IPS-NIHi7 (cell line): ENCODE data around the gene HOXD10.

Source experiments
- DNase-seq: peaks from one replicate; pipeline ENCODE4 v3.0.0; 2012; ENCODE audit warnings: mixed read lengths; ENCODE audit errors: extremely low spot score

HOXD10 gene

GRCh38 chr2:176115883-176116813 is at the start of gene HOXD10:
Gene HOXD10, plus strand, starts transcription at chr2:176116778. Its CDS starts 56 bp downstream, at chr2:176116834.
- DNase-seq: peak; percentile 69

DNA sequence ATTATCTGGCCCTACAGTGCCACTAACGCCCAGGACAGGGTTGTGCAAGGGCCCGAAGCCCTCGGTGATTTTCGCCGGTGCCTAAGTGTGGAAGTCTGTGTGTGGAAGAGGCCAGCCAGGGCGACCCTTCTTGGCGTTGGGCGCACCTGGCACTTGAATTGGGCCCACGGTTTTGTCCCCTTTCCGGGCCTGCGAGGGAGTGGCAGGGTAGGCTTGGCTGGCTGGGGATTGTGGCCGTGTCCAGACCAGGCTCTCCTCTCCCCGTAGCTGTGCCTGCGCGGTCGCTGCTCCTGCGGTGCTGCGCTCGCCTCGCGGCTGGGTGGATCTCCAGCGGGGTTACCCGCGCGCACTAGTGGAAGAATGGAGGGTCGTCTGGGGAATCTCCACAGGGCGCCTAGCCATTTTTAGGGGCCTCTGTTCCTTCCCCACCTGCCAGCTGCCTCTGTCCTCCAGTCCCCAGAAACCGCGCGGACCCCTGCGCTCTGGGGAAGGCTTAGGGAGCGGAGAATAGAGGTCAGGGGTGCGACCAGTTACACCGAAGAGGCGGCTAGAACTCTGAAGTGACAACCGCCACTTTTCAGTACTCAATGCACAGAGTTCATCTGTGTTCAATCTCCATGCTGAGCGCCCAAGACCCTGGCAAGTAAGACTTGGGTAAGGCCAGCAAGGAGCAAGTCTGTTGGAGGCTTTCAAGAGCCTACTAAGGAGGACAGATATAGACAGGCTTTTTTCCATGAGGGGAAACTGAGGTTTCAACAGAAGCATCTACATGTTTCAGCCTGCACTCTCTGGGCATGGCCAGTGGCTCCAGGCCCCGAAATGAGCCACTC is 48.8 kb upstream of the HOXD10 start:
- no peak for DNase-seq

DNA sequence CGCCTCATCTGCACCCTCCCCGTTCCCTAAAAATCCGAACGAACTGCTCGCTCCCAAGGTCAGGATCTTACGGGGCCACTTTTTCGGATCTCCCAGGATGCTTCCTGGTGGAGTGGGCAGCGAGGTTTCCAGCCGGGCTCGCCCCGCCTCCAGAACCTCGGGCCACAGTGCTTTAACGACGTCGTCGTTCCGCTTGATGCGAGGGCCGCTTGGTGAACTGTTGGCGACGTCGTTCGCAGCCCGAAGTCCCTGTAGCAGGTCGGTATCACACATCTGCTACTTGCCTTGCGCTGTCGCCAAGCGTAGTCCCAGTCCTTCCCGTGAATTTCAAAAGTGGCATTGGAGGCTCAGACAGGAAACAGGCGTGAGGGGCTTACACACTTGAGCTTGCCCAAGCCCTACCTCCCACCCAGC is 48.2 kb upstream of the HOXD10 start:
- DNase-seq: no peak

- DNase-seq: no peak
These were observed 45.0 kb upstream of the HOXD10 start for GRCh38 chr2:176071330-176072291.

DNA sequence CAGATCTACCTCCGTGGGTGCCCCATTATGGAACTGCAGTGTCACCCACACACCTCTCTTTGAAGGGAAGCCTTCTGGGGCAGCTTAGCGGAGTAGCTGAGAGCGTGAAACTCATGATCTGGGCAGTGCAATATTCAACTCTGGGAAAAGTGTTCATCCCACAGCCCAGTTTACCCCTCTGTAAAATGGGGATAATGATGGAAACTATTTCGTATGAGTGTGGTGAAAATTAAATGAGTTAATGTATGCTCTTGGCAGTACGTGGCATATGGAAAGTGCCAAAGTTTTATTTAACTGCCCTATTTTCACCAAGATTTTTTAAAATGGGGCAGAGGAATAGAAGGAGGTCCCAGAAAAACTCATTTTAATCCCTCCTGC is 44.3 kb upstream of the HOXD10 start:
- no peak for DNase-seq

GRCh38 chr2:176072951-176073904 is 43.4 kb upstream of the HOXD10 start:
- DNase-seq: no peak

DNA sequence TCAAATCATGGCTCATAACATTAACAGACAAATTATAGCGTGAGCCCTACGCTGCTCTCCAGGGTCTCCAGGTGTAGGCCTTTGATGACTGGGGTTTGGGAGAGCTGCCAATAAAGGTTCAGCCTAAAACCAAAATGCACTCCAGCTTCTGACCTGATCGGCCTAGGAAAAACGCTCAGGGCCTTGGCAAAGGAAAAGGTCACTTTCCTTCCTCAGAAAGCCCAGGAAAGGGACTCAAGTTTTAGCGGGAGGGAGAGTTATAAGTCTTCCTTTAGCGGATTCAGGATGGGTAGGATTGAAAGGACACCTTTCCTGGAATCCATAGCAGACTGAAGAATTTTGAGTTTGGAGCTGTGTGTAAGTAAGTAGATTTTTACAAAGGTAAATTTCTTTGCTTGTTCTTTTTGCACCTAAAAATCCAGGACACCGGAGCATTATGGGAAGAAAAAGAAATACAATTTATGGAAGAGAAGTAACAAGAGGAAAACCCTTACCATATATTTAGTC is 41.6 kb upstream of the HOXD10 start:
- no peak for DNase-seq

GRCh38 chr2:176075481-176075880 is 41.1 kb upstream of the HOXD10 start:
- DNase-seq: no peak

DNA sequence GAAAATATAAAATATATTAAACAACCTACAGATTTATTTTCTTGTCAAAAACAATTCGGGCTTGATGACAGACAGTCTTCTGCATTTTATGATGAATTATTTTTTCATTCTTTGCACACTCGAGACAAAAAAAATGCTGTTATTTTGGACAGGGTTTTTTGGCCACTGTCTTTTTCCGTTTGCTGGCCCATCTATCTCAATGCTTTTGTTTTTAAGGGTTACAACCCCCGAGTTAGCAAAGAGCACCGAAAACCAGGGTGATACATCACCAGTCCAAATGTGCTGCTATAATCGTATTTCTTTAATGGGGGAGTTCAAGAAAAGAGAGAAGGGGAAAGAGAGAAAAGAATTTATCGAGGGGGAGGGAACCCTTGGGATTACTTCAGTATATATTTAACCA is 40.5 kb upstream of the HOXD10 start:
- DNase-seq: no peak

DNA sequence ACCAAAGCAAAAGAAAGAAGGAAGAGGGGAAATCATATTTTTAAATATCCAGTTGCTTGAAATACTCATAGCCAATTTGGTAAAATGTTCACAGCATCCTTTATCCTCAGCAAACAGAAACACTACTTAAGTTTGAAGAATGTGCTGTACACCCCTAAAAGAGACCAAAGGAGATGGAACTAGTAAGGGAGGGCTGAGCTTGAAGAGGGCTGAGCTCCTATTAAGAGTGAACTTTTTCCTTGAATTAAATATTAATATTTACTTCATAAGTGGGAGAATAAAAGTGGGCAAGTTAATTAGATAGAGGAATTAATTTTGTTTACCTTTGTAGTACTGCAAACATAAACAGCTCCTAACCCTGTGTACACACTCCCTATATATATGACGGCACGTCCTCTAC is 39.8 kb upstream of the HOXD10 start:
- DNase-seq: no peak

GRCh38 chr2:176078541-176079284 is 37.9 kb upstream of the HOXD10 start:
- DNase-seq: no peak

DNA sequence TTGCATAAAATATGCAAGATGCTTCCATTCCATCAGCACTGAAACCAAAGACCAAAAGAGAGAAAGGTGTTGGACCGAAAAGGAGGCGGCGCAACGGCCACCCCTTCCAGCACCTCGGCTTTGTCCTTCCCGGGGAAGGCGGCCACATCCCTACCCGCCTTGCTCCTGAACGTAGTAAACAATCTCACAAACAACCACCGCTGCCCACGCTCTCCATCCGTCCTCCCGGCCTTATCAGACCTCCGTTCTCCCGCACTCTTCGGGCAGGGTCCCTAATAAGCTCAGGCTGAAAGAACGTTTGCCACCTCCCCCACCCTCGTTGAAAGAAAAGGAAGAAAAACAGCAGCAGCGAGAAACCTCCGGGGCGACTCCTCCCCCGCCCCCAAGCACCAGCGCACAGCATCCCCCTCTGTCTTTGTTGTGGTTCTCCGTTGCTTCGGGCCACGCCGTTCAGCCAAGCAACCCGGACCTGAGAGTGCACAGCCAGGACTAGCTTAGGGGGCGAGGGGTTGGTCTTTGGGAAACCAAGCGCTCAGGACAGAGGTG is 37.2 kb upstream of the HOXD10 start:
- DNase-seq: no peak

DNA sequence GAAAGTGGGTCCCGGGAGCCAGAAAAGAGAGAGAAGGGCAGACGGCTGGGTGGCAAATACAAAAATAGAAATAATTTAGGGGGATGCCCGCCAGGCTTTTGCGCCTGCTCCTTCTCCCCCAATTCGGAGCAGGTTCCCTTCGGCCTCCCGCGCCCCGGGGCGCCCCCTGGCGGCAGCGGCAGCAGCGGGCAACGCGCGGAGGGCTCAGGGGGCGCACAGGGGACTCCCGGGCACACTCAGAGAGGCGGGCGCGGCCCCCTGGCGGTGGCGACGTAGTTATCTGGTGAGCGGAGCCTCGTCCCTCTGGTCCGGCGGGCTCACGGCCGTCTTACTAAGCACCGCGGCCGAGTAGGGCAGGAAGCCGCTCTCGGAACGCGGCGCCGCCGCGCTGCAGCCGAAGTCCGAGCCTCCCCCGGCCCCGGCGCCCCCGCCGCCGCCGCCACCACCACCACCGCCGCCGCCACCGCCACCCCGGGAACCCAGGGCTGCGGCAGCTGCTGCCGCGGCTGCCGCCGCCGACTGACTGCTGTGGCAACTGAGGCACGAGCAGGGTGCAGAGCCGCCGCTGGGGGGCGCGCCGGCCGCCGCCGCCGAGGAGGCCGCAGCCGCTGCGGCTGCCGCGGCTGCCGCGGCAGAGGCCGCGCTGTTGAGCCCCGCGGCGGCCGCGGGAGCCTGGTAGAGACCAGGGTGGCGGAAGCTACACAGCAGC is 36.6 kb upstream of the HOXD10 start:
- DNase-seq: peak; percentile 83

DNA sequence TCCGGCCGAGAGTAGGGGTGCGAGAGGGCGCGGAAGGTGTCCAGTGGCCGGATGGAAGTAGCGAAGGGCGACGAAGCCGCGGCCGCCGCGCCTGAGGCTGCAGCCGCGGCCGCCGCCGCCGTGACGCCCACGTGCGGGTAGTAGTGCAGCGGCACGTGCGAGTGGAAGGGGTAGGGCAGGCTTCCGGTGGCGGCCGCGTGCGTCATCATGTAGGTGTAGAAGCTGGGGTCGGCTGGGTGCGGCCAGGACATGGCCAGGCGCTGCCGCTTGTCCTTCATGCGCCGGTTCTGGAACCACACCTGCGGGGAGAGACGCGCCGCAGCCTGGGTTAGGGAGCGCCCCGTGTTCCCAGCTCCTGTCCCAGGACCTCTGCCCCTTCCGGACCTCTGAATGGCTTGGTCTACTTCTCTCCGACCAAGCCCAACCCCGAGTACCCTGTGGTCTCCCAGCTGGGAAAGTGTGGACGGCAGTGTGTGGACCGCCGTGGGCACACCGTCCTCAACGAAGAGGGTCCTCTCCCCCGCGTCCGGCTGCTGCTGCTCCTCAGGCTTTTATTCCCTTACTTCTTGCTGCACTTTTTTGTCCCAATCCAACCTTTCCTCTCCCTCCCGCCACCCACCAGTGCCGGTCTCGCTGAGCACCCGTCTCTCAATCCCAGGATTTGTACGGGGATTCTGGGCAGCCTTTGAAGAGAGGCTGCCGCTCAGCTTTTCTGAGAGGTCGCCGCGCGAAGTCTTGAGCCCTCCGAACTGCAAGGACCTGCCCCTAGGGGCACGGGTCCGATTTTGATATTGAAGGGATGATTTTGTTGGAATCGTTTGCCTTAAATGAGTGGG is 35.8 kb upstream of the HOXD10 start:
- no peak for DNase-seq

DNA sequence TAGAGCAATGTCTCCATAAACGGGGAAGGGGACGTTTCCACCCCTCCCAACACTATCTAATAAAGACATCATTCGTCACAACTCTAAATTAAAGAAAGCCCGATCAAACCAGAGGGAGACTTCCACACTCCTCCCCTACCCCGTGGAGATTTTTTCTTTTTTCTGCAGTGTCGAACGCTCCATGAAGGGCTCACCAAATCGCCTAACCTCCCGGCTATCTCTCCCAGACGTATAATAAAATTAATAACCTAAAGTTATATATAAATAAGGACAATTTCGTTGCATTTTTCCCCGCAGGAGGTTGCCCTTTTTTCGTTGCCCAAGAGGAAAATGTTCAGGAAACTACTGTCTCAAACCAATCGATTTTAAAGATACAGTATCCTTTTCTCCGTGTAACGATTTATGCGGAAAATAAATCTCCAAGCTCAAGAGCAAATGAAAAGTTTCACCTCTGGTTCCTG is 35.2 kb upstream of the HOXD10 start:
- no peak for DNase-seq

DNA sequence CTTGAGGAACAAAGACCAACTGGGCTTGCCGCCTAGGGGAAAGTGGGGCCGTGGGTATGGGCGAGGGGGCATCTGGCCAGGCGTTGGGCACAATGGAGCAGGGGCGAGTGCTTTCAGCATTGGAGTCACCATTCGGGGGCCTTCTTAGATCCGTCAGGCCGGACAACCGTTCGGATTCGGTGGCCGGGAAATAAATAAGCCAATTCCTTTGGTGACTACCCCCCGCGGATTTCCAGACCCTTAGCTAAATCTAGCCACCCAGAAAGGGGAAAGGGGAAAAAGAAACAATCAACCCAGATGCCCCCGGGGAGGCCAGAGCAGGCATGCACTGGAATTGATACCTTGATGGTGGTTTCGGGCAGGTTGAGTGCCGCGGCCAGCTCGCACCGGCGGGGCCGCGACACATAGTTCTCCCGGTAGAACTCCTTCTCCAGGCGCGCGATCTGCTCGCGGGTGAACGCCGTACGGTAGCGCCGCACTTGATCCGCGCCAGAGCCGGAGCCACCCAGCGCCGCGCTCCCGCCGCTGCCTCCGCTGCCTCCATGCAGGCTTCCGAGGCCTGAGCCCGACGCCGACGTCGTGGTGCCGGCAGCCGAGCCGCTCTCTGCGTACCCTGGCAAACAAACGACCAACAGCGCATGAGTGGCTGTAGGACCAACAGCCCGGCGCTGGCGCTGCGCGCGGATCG is 34.6 kb upstream of the HOXD10 start:
- DNase-seq: no peak

DNA sequence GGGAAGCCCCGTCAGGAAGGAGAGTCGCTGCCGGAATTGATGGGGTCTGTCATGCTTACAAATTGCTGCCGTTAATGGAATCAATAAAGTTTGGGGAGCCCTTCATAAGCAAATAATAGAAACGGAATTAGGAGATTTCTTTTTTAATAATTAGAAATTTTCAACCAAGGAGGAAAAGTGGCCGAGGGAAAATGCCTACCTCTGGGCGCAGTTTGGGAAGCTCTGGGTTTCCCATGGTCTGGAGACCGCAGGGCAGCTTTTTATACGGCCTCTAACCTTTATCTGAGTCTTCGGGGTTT is 34.1 kb upstream of the HOXD10 start:
- no peak for DNase-seq
